Measurements from ENCODE around the gene MATCAP1.

DNA sequence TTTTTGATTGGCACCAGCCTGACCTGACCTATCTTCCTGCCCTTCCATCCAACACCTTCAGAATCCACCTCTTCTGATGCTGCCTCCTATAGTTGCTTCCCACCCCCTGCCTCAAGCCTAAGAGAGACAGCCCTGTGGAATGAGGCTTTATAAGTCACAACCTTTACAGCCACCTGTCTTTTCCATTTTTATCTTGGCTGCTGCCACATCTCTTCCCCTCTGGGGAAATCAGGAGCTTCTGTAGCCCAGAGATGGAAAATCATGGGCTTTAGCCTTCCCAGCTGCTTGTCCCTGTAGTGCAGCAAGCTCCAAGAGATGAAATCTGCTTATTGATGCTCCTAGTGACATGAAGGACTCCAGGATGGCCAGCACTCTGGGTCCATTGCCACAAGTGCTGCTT lies 55.3 kb downstream of the MATCAP1 start:
- TF ChIP-seq EP300 (IDR thresholded peaks at IDR 0.05) (no peak), CBX8 (IDR thresholded peaks at IDR 0.05) (no peak)
- TF ChIP-seq, protein P1, sequence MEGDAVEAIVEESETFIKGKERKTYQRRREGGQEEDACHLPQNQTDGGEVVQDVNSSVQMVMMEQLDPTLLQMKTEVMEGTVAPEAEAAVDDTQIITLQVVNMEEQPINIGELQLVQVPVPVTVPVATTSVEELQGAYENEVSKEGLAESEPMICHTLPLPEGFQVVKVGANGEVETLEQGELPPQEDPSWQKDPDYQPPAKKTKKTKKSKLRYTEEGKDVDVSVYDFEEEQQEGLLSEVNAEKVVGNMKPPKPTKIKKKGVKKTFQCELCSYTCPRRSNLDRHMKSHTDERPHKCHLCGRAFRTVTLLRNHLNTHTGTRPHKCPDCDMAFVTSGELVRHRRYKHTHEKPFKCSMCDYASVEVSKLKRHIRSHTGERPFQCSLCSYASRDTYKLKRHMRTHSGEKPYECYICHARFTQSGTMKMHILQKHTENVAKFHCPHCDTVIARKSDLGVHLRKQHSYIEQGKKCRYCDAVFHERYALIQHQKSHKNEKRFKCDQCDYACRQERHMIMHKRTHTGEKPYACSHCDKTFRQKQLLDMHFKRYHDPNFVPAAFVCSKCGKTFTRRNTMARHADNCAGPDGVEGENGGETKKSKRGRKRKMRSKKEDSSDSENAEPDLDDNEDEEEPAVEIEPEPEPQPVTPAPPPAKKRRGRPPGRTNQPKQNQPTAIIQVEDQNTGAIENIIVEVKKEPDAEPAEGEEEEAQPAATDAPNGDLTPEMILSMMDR (IDR thresholded peaks at IDR 0.05): no peak
- TF ChIP-seq, protein P2, sequence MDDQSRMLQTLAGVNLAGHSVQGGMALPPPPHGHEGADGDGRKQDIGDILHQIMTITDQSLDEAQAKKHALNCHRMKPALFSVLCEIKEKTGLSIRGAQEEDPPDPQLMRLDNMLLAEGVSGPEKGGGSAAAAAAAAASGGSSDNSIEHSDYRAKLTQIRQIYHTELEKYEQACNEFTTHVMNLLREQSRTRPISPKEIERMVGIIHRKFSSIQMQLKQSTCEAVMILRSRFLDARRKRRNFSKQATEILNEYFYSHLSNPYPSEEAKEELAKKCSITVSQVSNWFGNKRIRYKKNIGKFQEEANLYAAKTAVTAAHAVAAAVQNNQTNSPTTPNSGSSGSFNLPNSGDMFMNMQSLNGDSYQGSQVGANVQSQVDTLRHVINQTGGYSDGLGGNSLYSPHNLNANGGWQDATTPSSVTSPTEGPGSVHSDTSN (IDR thresholded peaks at IDR 0.05): no peak
